ENCODE data around the gene SLC27A2. TPM values are rescaled to one million over a fixed set of nuclear protein-coding genes. Genes with fewer than 3 reads are reported as not detected.

Gene SLC27A2
- total RNA-seq, 1 experiment from 2014 or later = 7.0 TPM

DNA sequence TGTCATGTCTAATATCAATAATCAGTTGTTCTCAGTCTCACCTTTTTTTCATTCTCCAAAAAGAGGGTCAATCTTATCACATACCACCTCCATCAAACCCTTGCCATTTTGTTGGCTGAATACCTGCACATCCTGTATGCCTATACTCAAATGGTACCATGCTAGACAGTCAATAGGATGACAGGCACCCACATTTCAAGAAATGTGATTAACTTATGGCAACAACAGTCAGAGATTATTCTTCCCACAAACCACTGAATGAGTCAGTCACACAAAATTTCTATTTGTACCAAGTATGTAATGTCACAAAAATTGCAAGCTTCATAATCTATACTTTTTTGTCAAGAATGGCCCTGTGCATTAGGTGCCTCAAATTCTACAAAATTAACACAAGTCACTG, 5.1 kb upstream of the SLC27A2 start:
- no peaks in the 10 kb centered on the region for H3K9me3 ChIP-seq (ENCODE audit: control insufficient read depth, low read depth, low read length)
- H3K4ac ChIP-seq (ENCODE audit: low read depth, low read length) = no peak overlapping the region
- no peak overlapping the region for H4K8ac ChIP-seq (replicated peaks; ENCODE audit: insufficient read length, low read depth, low read length)
- no peak overlapping the region for H3K27ac Mint-ChIP-seq
- H3K27ac ChIP-seq (ENCODE audit: insufficient read length, low read depth, low read length) = no peak overlapping the region
- no peak overlapping the region for H3K56ac ChIP-seq (ENCODE audit: insufficient read length, low read depth, low read length)
- peaks cover 3% of the 10 kb centered on the region for H3K23me2 ChIP-seq (ENCODE audit: insufficient read length, low read depth, low read length, poor library complexity, severe bottlenecking)
- H3K4me3 Mint-ChIP-seq = no peak overlapping the region
- H4K5ac ChIP-seq (ENCODE audit: insufficient read length, low read depth, low read length) = no peak overlapping the region
- no peak overlapping the region for H2AFZ ChIP-seq (ENCODE audit: low read length)
- H3K9ac ChIP-seq (ENCODE audit: extremely low read depth, insufficient read length, low read length) = no peak overlapping the region
- H3T11ph ChIP-seq (ENCODE audit: low read length) = no peak overlapping the region
- H3K4me2 ChIP-seq (ENCODE audit: insufficient read depth, insufficient read length, low read length) = no peak overlapping the region
- H4K91ac ChIP-seq (ENCODE audit: insufficient read length, low read depth, low read length) = no peak overlapping the region
- no peaks in the 10 kb centered on the region for H3K79me1 ChIP-seq (ENCODE audit: insufficient read depth, low read depth, low read length, poor library complexity, severe bottlenecking)
- H2BK20ac ChIP-seq (ENCODE audit: low read depth, low read length, poor library complexity, severe bottlenecking) = no peak overlapping the region
- H3K27me3 ChIP-seq (ENCODE audit: insufficient read depth, low read length) = peaks cover 10% of the 10 kb centered on the region; the same call in 1 of the 2 replicates
- H2BK12ac ChIP-seq (ENCODE audit: insufficient read length, low read depth, low read length) = no peak overlapping the region
- H2AK5ac ChIP-seq (ENCODE audit: insufficient read length, low read length) = no peak overlapping the region
- H3K9me3 Mint-ChIP-seq = peaks cover 12 to 14% of the 10 kb centered on the region in 2 experiments
- H3K23ac ChIP-seq (ENCODE audit: insufficient read length, low read depth, low read length) = no peak overlapping the region
- no peak overlapping the region for H2BK5ac ChIP-seq (ENCODE audit: insufficient read length, low read length)
- H3K4me1 Mint-ChIP-seq = peaks cover 7 to 10% of the 10 kb centered on the region in 2 experiments
- H3K18ac ChIP-seq (ENCODE audit: insufficient read length, low read depth, low read length) = no peak overlapping the region
- H3K27me3 Mint-ChIP-seq (ENCODE audit: low read depth) = peaks cover 32% of the 10 kb centered on the region
- TF ChIP-seq, protein P1, sequence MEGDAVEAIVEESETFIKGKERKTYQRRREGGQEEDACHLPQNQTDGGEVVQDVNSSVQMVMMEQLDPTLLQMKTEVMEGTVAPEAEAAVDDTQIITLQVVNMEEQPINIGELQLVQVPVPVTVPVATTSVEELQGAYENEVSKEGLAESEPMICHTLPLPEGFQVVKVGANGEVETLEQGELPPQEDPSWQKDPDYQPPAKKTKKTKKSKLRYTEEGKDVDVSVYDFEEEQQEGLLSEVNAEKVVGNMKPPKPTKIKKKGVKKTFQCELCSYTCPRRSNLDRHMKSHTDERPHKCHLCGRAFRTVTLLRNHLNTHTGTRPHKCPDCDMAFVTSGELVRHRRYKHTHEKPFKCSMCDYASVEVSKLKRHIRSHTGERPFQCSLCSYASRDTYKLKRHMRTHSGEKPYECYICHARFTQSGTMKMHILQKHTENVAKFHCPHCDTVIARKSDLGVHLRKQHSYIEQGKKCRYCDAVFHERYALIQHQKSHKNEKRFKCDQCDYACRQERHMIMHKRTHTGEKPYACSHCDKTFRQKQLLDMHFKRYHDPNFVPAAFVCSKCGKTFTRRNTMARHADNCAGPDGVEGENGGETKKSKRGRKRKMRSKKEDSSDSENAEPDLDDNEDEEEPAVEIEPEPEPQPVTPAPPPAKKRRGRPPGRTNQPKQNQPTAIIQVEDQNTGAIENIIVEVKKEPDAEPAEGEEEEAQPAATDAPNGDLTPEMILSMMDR (conservative IDR thresholded peaks at IDR 0.05) = no peak
- no peaks in the 10 kb centered on the region; the same call in 1 of the 2 replicates for H3K79me2 ChIP-seq (ENCODE audit: insufficient read depth, low read length)
- H3K4me1 ChIP-seq (ENCODE audit: insufficient read depth, low read length) = no peaks in the 10 kb centered on the region
- DNase-seq = no peak
- no peak overlapping the region for H2BK120ac ChIP-seq (ENCODE audit: low read depth, low read length, poor library complexity, severe bottlenecking)
- H2BK15ac ChIP-seq (ENCODE audit: low read depth, low read length) = no peak overlapping the region
- H3K14ac ChIP-seq (ENCODE audit: insufficient read depth, low read length) = no peak overlapping the region
- no peaks in the 10 kb centered on the region for H4K20me1 ChIP-seq (ENCODE audit: control insufficient read depth, insufficient read depth, insufficient read length)
- peaks cover 3 to 8% (median 6%) of the 10 kb centered on the region in 3 experiments; a peak in 6 of 7 replicates for H3K36me3 Mint-ChIP-seq (ENCODE audit: insufficient read depth in 1 of 3, low read depth in 3 of 3)

Measured in H9 (cell line).